A549 (cell line): Measurements from ENCODE around the gene FAM53B. TPM values are rescaled to one million over a fixed set of nuclear protein-coding genes. Genes with fewer than 3 reads are reported as not detected.

ENCODE experiments used
- ATAC-seq, 2 experiments: fragments of 200-7000 bp in 1 of 2; fragments of >200 bp in 1 of 2; cut with Nextera tagmentation in 1 of 2; cut with Tn5 transposase in 1 of 2; 3 replicates each; pipeline versions ENCODE4 v1.8.0 to v1.9.1; 2018 to 2020; ENCODE audit warnings: mild to moderate bottlenecking in 1 of 2, moderate library complexity in 1 of 2
- CTCF ChIA-PET: fragments of 300-600 bp; sonication (Branson Sonifier 250); formaldehyde crosslinking; extraction: SDS; loops from one replicate; lab custom pipeline; 2021; ENCODE audit warnings: antibody characterized with exemption, inconsistent platforms; lab: Yijun Ruan, JAX
- POLR2A ChIA-PET: fragments of 350-600 bp; formaldehyde crosslinking; extraction: SDS; loops from one replicate; lab custom pipeline; 2021; ENCODE audit warnings: antibody characterized with exemption, inconsistent platforms; lab: Yijun Ruan, JAX
- DNase-seq, 2 experiments: peaks; one replicate each; pipeline versions ENCODE4 v3.0.0 to v3.0.0-alpha.2; 2011 to 2016; ENCODE audit warnings: low read depth in 1 of 2, low spot score in 1 of 2
- FAIRE-seq: peaks from 2 replicates; lab custom pipeline; 2011; peaks lifted over from hg19 to GRCh38; lab: Jason Lieb, UNC
- H3K27ac ChIP-seq, 2 experiments: fragments of >200 bp; sonication (Bioruptor Twin); formaldehyde crosslinking; 3 replicates each; pipeline ENCODE4 v1.5.1; 2016 to 2017
- H3K4me1 ChIP-seq: fragments of >200 bp; sonication (Bioruptor Twin); formaldehyde crosslinking; 3 replicates; pipeline ENCODE4 v1.6.1; 2016
- H3K4me2 ChIP-seq: fragments of >200 bp; sonication (Bioruptor Twin); formaldehyde crosslinking; 3 replicates; pipeline ENCODE4 v1.6.1; 2016
- H3K4me3 ChIP-seq: fragments of >200 bp; sonication (Bioruptor Twin); formaldehyde crosslinking; 3 replicates; pipeline ENCODE4 v1.5.1; 2016
- H3K9me3 ChIP-seq: fragments of >200 bp; sonication (Bioruptor Twin); formaldehyde crosslinking; 3 replicates; pipeline ENCODE4 v1.6.1; 2016
- CBX2 ChIP-seq: fragments of 200-600 bp; sonication (generic); IDR thresholded peaks from 2 replicates; pipeline ENCODE4 v1.6.1; 2016; ENCODE audit warnings: low read depth, mild to moderate bottlenecking, borderline replicate concordance
- CBX8 ChIP-seq: fragments of 200-600 bp; sonication (generic); IDR thresholded peaks from 2 replicates; pipeline ENCODE4 v1.6.1; 2016
- CEBPB ChIP-seq, 2 experiments: fragments of >200 bp in 1 of 2; sonication (Bioruptor Twin) in 1 of 2; formaldehyde crosslinking in 1 of 2; IDR thresholded peaks; 2 replicates each; pipeline ENCODE4 v1.6.1; 2012 to 2016
- CHD2 ChIP-seq: fragments of 150-350 bp; IDR thresholded peaks from 2 replicates; pipeline ENCODE4 v1.6.1; 2014; ENCODE audit warnings: low read length; ENCODE audit not compliant: partially characterized antibody
- ESRRA ChIP-seq: fragments of 150-350 bp; IDR thresholded peaks from 2 replicates; pipeline ENCODE4 v1.6.1; 2014; ENCODE audit warnings: mild to moderate bottlenecking, low read length, borderline replicate concordance
- FOSB ChIP-seq: fragments of 250-450 bp; sonication (Bioruptor Pico); IDR thresholded peaks from 2 replicates; pipeline ENCODE4 v1.5.0; 2020; ENCODE audit warnings: mild to moderate bottlenecking, moderate library complexity
- HOXB13 ChIP-seq: fragments of 250-450 bp; sonication (Bioruptor Pico); IDR thresholded peaks from 2 replicates; pipeline ENCODE4 v1.5.0; 2020; ENCODE audit warnings: low read depth, mild to moderate bottlenecking, moderate library complexity
- HOXB5 ChIP-seq: fragments of 250-450 bp; sonication (Bioruptor Pico); IDR thresholded peaks from 2 replicates; pipeline ENCODE4 v1.5.0; 2020; ENCODE audit warnings: mild to moderate bottlenecking, moderate library complexity
- JUNB ChIP-seq: fragments of >200 bp; sonication (Bioruptor Twin); formaldehyde crosslinking; IDR thresholded peaks from 2 replicates; pipeline ENCODE4 v1.6.1; 2016
- KDM5A ChIP-seq: fragments of 200-600 bp; sonication (generic); IDR thresholded peaks from 2 replicates; pipeline ENCODE4 v1.6.1; 2016; ENCODE audit warnings: antibody characterized with exemption, mild to moderate bottlenecking
- MAZ ChIP-seq: fragments of 150-350 bp; IDR thresholded peaks from 2 replicates; pipeline ENCODE4 v1.6.1; 2014; ENCODE audit warnings: antibody characterized with exemption, low read depth, low read length, borderline replicate concordance
- MYC ChIP-seq: IDR thresholded peaks from 2 replicates; pipeline ENCODE4 v1.6.1; 2012; ENCODE audit warnings: mild to moderate bottlenecking, inconsistent platforms, low read length, improper control_type of control experiment, borderline replicate concordance
- PHF8 ChIP-seq: fragments of 200-600 bp; sonication (generic); IDR thresholded peaks from 2 replicates; pipeline ENCODE4 v1.6.1; 2016; ENCODE audit warnings: low read depth, mild to moderate bottlenecking, antibody characterized with exemption, moderate library complexity, borderline replicate concordance
- RCOR1 ChIP-seq: fragments of 150-350 bp; IDR thresholded peaks from 2 replicates; pipeline ENCODE4 v1.6.1; 2014; ENCODE audit warnings: antibody characterized with exemption, low read length, low read depth
- RNF2 ChIP-seq: fragments of 200-600 bp; sonication (generic); IDR thresholded peaks from 2 replicates; pipeline ENCODE4 v1.6.1; 2016; ENCODE audit warnings: low read depth, mild to moderate bottlenecking, antibody characterized with exemption, moderate library complexity, borderline replicate concordance
- TFCP2L1 ChIP-seq: fragments of 250-450 bp; sonication (Bioruptor Pico); IDR thresholded peaks from 2 replicates; pipeline ENCODE4 v1.5.0; 2021; ENCODE audit warnings: mild to moderate bottlenecking
- ZC3H11A ChIP-seq: fragments of 450-650 bp; IDR thresholded peaks from 2 replicates; pipeline ENCODE4 v1.6.1; 2014; ENCODE audit warnings: antibody characterized with exemption, mild to moderate bottlenecking
- ZFP36 ChIP-seq: fragments of 450-650 bp; IDR thresholded peaks from 2 replicates; pipeline ENCODE4 v1.6.1; 2014; ENCODE audit warnings: borderline replicate concordance; ENCODE audit not compliant: partially characterized antibody
- WGBS: methylation state at CpG from one replicate; pipeline ENCODE4 v1.1.6; 2017; ENCODE audit errors: missing lambda C conversion rate; 5-methylcytosine and 5-hydroxymethylcytosine counted together
- polyA plus RNA-seq, 4 experiments: library from polyadenylated mRNA; depleted of rRNA in 3 of 4; stranded (reverse); fragments of >200 nt; fragmentation: RNase III in 1 of 4; extraction: RNeasy Plus Mini Kit Qiagen cat#74134 plus additional on column Dnase treatment in 1 of 4; gene quantifications; 2 replicates in 3 of 4; 3 replicates in 1 of 4; pipeline ENCODE4 v1.2.3, GENCODE V29; 2011 to 2017
- TF ChIP-seq, protein P1 (sequence below): fragments of 150-350 bp; IDR thresholded peaks from 2 replicates; pipeline ENCODE4 v1.6.1; 2014; ENCODE audit warnings: low read depth, mild to moderate bottlenecking, low read length
- TF ChIP-seq, protein P2 (sequence below): IDR thresholded peaks from 2 replicates; pipeline ENCODE4 v1.6.1; 2012

FAM53B gene
- polyA plus RNA-seq, 2 of the 4 experiments (the other 2 are of a cell fraction): 5.1 to 8.5 TPM

DNA sequence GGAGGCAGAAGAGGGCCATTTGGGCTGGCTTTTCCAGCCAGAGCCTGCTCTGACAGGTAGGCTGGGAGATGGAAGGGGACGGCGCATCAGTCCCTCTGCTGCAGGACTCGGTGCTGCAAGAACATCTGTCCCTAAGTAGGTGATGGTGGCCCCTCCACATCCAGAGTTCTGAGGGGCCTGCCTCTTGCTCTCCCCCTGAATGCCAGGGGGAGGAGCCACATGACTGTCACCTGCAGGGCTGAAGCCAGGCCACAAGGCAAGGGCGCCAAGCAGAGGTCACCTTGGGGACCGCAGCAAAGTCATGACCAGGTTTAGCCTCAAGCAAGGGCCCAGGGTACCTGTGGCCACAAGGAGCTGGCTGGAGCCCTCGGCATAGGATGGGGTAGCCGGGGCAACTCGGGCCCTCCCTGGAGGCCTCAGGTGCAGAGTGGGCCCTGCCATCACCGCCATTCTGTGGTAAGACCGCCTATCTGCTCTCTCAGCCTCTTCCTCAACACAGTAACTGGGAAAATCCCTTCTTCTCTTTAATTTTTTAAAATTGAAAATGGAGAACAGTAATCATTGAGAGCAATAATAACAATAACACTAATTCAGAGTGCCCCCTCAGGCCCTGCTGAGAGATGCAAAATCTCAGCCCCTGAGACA lies 99.3 kb downstream of the FAM53B start:
- H3K9me3 ChIP-seq: no peaks in the 10 kb centered on the region
- H3K27ac ChIP-seq: no peak overlapping the region
- ATAC-seq: no peak
- ChIA-PET POLR2A (no interaction called here), CTCF (interaction anchor here (1.2 kb wide), 1 partner anchor 115 kb away, joined by 3 read pairs; no protein-coding TSS in a partner anchor)
- no peak overlapping the region for H3K4me2 ChIP-seq
- no peak overlapping the region for H3K4me3 ChIP-seq
- 97% methylated on average over 7 of the region's 10 CpGs for WGBS
- DNase-seq: no peak
- no peak for FAIRE-seq
- H3K4me1 ChIP-seq: peaks cover 15% of the 10 kb centered on the region
- no peak for TF ChIP-seq PHF8
- TF ChIP-seq FOSB: no peak
- TF ChIP-seq CBX2: no peak
- no peak for TF ChIP-seq ZFP36
- TF ChIP-seq CHD2: no peak
- TF ChIP-seq, all 56 proteins: peak for 0

DNA sequence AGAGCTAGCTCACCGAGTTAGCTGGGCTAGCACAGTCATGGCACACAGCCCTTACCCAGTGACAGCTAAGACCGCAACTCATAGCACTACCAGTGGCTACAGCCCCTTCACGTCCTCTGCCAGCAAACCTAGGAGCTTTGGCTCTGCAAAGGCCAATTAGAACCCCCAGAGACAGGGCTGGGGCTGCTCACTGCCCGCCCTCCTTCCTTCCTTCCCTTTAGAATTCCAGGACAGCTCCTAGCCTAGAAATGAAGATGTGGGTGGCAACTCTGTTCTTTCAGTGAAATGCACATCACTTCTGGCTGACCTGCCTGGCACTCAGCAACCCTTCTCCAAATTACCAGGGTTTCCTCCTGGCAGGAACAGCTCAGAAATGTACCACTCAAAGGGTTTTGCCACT lies 99.9 kb downstream of the FAM53B start:
- H3K4me1 ChIP-seq: peaks cover 15% of the 10 kb centered on the region
- H3K4me3 ChIP-seq: no peak overlapping the region
- FAIRE-seq (no peak), DNase-seq (no peak), ATAC-seq (no peak)
- WGBS: 96% methylated on average over 4 of the region's 4 CpGs
- ChIA-PET CTCF (interaction anchor here (1.3 kb wide), 1 partner anchor 9 kb away, joined by 3 read pairs; no protein-coding TSS in a partner anchor), POLR2A (no interaction called here)
- no peak overlapping the region for H3K27ac ChIP-seq
- H3K9me3 ChIP-seq: no peaks in the 10 kb centered on the region
- TF ChIP-seq HOXB13 (no peak), CEBPB (IDR thresholded peaks at IDR 0.05) (no peak), KDM5A (no peak), RNF2 (no peak), MAZ (no peak), ESRRA (no peak), MYC (no peak), HOXB5 (CRISPR knock-in tag) (no peak), PHF8 (no peak), CBX8 (no peak)
- TF ChIP-seq, protein P1, sequence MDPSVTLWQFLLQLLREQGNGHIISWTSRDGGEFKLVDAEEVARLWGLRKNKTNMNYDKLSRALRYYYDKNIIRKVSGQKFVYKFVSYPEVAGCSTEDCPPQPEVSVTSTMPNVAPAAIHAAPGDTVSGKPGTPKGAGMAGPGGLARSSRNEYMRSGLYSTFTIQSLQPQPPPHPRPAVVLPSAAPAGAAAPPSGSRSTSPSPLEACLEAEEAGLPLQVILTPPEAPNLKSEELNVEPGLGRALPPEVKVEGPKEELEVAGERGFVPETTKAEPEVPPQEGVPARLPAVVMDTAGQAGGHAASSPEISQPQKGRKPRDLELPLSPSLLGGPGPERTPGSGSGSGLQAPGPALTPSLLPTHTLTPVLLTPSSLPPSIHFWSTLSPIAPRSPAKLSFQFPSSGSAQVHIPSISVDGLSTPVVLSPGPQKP: no peak
- TF ChIP-seq, protein P2, sequence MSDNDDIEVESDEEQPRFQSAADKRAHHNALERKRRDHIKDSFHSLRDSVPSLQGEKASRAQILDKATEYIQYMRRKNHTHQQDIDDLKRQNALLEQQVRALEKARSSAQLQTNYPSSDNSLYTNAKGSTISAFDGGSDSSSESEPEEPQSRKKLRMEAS: no peak
- no peak overlapping the region for H3K4me2 ChIP-seq

DNA sequence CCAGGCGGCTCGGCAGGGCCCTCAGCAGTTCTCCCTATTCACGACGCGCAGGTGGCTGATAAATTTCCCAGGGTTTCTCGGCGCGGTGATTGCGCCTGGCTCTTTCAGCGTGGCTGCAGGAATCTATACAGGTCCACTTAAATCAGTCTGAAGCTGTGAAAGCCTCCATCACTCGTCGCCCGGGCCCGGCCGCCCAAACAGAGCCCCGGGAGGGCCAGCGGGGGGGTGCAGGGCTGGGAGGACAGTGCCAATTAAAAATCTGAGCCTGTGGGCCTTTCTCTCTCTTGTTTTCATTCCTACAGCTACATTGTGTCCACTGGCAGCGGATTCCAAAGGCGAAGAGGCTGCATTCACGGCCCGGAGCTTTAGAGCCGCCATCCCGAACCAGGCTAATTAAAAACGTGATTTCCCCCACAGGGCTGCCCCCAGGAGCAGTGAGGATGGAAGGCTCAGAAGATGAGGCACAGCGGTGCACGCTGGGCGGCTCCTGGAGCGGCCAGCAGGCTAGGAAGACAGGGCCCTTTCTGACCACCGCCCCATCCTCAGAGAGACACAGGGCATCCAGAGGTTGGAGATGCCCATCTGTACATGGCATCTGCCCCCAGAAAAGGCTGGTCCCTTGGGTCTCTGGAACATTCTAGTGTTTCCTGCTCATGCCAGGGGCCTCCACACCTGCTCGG lies 100.7 kb downstream of the FAM53B start:
- H3K4me1 ChIP-seq: peaks cover 15% of the 10 kb centered on the region
- FAIRE-seq: no peak
- POLR2A ChIA-PET: no interaction called here
- no peaks in the 10 kb centered on the region for H3K9me3 ChIP-seq
- ATAC-seq: no peak
- DNase-seq: no peak
- no peak overlapping the region for H3K4me2 ChIP-seq
- CTCF ChIA-PET: interaction anchor here (0.8 to 1.3 kb wide), 2 partner anchors 10 to 22 kb away, joined by 3 to 4 read pairs; no protein-coding TSS in a partner anchor
- 92% methylated on average over 25 of the region's 30 CpGs for WGBS
- no peak overlapping the region for H3K4me3 ChIP-seq
- no peak for TF ChIP-seq TFCP2L1 (CRISPR knock-in tag)
- no peak for TF ChIP-seq ZC3H11A
- TF ChIP-seq JUNB: no peak
- TF ChIP-seq RCOR1: no peak
- TF ChIP-seq, all 56 proteins: peak for 0
- no peak overlapping the region for H3K27ac ChIP-seq
